CD4-positive, CD25-positive, alpha-beta regulatory T cell (primary cell): ENCODE measurements around the gene MS4A7. TPM values are rescaled to one million over a fixed set of nuclear protein-coding genes. Genes with fewer than 3 reads are reported as not detected.
"Not testable (repeated sequence)": the region's sequence is repeated elsewhere in the genome, so short reads cannot be mapped to it uniquely, and the experiment has no call there.

Source experiments
- ATAC-seq, 2 donors: fragments of 150-1000 bp; cut with Tn5 transposase; one replicate each; pipeline ENCODE4 v1.10.0; 2021; ENCODE audit warnings: low read depth in 2 of 2, moderate number of reproducible peaks in 2 of 2, moderate library complexity in 1 of 2
- DNase-seq, 3 donors: peaks; one replicate each; pipeline versions ENCODE4 v3.0.0 to v3.0.0-alpha.2; 2012 to 2022; ENCODE audit warnings: mixed read lengths in 1 of 3
- H3K27ac ChIP-seq: one replicate; pipeline ENCODE4 v1.7.0; 2013; ENCODE audit warnings: mild to moderate bottlenecking, low read length; ENCODE audit not compliant: insufficient read depth, poor library complexity, severe bottlenecking
- H3K27me3 ChIP-seq: one replicate; pipeline ENCODE4 v1.7.0; 2013; ENCODE audit warnings: low read length; ENCODE audit not compliant: control insufficient read depth, insufficient read depth
- H3K36me3 ChIP-seq: one replicate; pipeline ENCODE4 v1.7.0; 2013; ENCODE audit warnings: mild to moderate bottlenecking, low read length, moderate library complexity; ENCODE audit not compliant: control insufficient read depth, insufficient read depth
- H3K4me1 ChIP-seq: 2 replicates; pipeline ENCODE4 v1.7.0; 2013; ENCODE audit warnings: mild to moderate bottlenecking, low read length; ENCODE audit not compliant: insufficient read depth, control insufficient read depth, poor library complexity, severe bottlenecking
- H3K4me3 ChIP-seq: one replicate; pipeline ENCODE4 v1.7.0; 2013; ENCODE audit warnings: low read depth, mild to moderate bottlenecking, low read length, moderate library complexity
- H3K9me3 ChIP-seq, 2 experiments: 1 replicate in 1 of 2; 2 replicates in 1 of 2; pipeline ENCODE4 v1.7.0; 2013; ENCODE audit warnings: low read length in 2 of 2, mild to moderate bottlenecking in 1 of 2, moderate library complexity in 1 of 2; ENCODE audit not compliant: control insufficient read depth in 2 of 2
- H3K27ac Mint-ChIP-seq, 3 donors: one replicate each; pipeline ENCODE4 v1.8.0; 2020 to 2022; ENCODE audit warnings: mild to moderate bottlenecking in 3 of 3, mixed read lengths in 3 of 3, moderate library complexity in 2 of 3
- H3K27me3 Mint-ChIP-seq: one replicate; pipeline ENCODE4 v1.8.0; 2022; ENCODE audit warnings: mild to moderate bottlenecking, mixed read lengths
- H3K36me3 Mint-ChIP-seq: one replicate; pipeline ENCODE4 v1.8.0; 2020; ENCODE audit warnings: mixed read lengths
- H3K4me1 Mint-ChIP-seq, 4 donors: one replicate each; pipeline ENCODE4 v1.8.0; 2020 to 2022; ENCODE audit warnings: mixed read lengths in 4 of 4, mild to moderate bottlenecking in 1 of 4
- H3K4me3 Mint-ChIP-seq, 4 donors: one replicate each; pipeline ENCODE4 v1.8.0; 2020 to 2022; ENCODE audit warnings: mild to moderate bottlenecking in 4 of 4, mixed read lengths in 4 of 4, moderate library complexity in 3 of 4
- H3K9me3 Mint-ChIP-seq, 7 donors: one replicate each; pipeline ENCODE4 v1.8.0; 2020 to 2022; ENCODE audit warnings: mixed read lengths in 7 of 7, mild to moderate bottlenecking in 3 of 7, moderate library complexity in 2 of 7
- polyA plus RNA-seq, 4 donors: library from polyadenylated mRNA; unstranded; fragments of 300-500 nt; fragmentation: Illumina TruSeq; gene quantifications; one replicate each; pipeline ENCODE4 v1.2.3, GENCODE V29; 2021
- total RNA-seq: library from RNA; stranded (reverse); gene quantifications from one replicate; pipeline ENCODE4 v1.2.3, GENCODE V29; 2022

Gene MS4A7
- total and polyA plus RNA-seq, 5 donors from 2014 or later = 0.40 to 0.86 (median 0.83) TPM; not detected in 2

- Histone ChIP-seq H3K27ac (no peak overlapping the region), H3K27me3 (peaks cover 7% of the 10 kb centered on the region), H3K4me3 (no peak overlapping the region), H3K4me1 (no peaks in the 10 kb centered on the region), H3K9me3 (no peaks in the 10 kb centered on the region), H3K36me3 (no peaks in the 10 kb centered on the region)
- Mint-ChIP-seq H3K9me3 (peaks cover 0 to 3% (median 0%) of the 10 kb centered on the region in 7 donors), H3K4me3 (no peak overlapping the region), H3K36me3 (no peaks in the 10 kb centered on the region), H3K4me1 (no peaks in the 10 kb centered on the region), H3K27ac (no peak overlapping the region), H3K27me3 (peaks cover 15% of the 10 kb centered on the region)
- DNase-seq (peak; percentile 28 to 60 (median 39)), ATAC-seq (peak; percentile 58 to 71)
Measured at GRCh38 chr11:60363542-60364470, 14.5 kb upstream of the MS4A7 start.

- not testable (repeated sequence) for H3K9me3 Mint-ChIP-seq, H3K4me3 Mint-ChIP-seq, DNase-seq, H3K36me3 ChIP-seq, H3K4me1 ChIP-seq, H3K4me3 ChIP-seq, H3K36me3 Mint-ChIP-seq, H3K27ac Mint-ChIP-seq, H3K4me1 Mint-ChIP-seq, ATAC-seq, H3K27ac ChIP-seq, H3K27me3 ChIP-seq, H3K9me3 ChIP-seq
- peaks cover 15% of the 10 kb centered on the region for H3K27me3 Mint-ChIP-seq
Measured at GRCh38 chr11:60366262-60366904, 11.9 kb upstream of the MS4A7 start.

- Mint-ChIP-seq H3K4me1 (no peaks in the 10 kb centered on the region), H3K4me3 (no peak overlapping the region), H3K27me3 (peaks cover 15% of the 10 kb centered on the region), H3K9me3 (peaks cover 0 to 3% (median 0%) of the 10 kb centered on the region in 7 donors), H3K27ac (no peak overlapping the region), H3K36me3 (no peaks in the 10 kb centered on the region)
- DNase-seq = no peak
- no peaks in the 10 kb centered on the region for H3K4me1 ChIP-seq
- H3K9me3 ChIP-seq = no peaks in the 10 kb centered on the region
- H3K27ac ChIP-seq = no peak overlapping the region
- ATAC-seq = peak in 1 of 2 donors; percentile 33
- H3K27me3 ChIP-seq = peaks cover 7% of the 10 kb centered on the region
- no peak overlapping the region for H3K4me3 ChIP-seq
- no peaks in the 10 kb centered on the region for H3K36me3 ChIP-seq
Measured at GRCh38 chr11:60367009-60367408, 11.3 kb upstream of the MS4A7 start.

- Mint-ChIP-seq H3K36me3 (no peaks in the 10 kb centered on the region), H3K9me3 (peaks cover 0 to 3% (median 0%) of the 10 kb centered on the region in 7 donors), H3K4me1 (no peaks in the 10 kb centered on the region), H3K27ac (no peak overlapping the region), H3K4me3 (no peak overlapping the region), H3K27me3 (peaks cover 10% of the 10 kb centered on the region)
- no peaks in the 10 kb centered on the region for H3K36me3 ChIP-seq
- no peaks in the 10 kb centered on the region for H3K9me3 ChIP-seq
- DNase-seq (no peak), ATAC-seq (no peak)
- no peaks in the 10 kb centered on the region for H3K4me1 ChIP-seq
- H3K27me3 ChIP-seq = peaks cover 7% of the 10 kb centered on the region
- H3K4me3 ChIP-seq = no peak overlapping the region
- H3K27ac ChIP-seq = no peak overlapping the region
Measured at GRCh38 chr11:60367896-60368295, 10.4 kb upstream of the MS4A7 start.

GRCh38 chr11:60370252-60370810, 8.0 kb upstream of the MS4A7 start:
- no peak for ATAC-seq
- Histone ChIP-seq H3K27ac (no peak overlapping the region), H3K4me1 (no peaks in the 10 kb centered on the region), H3K4me3 (no peak overlapping the region), H3K36me3 (no peaks in the 10 kb centered on the region), H3K27me3 (peaks cover under 1% of the 10 kb centered on the region), H3K9me3 (no peaks in the 10 kb centered on the region)
- no peak overlapping the region for H3K27ac Mint-ChIP-seq
- H3K4me3 Mint-ChIP-seq = no peak overlapping the region
- no peaks in the 10 kb centered on the region for H3K4me1 Mint-ChIP-seq
- no peak for DNase-seq
- no peaks in the 10 kb centered on the region for H3K27me3 Mint-ChIP-seq
- H3K9me3 Mint-ChIP-seq = peaks cover 0 to 1% (median 0%) of the 10 kb centered on the region in 7 donors
- no peaks in the 10 kb centered on the region for H3K36me3 Mint-ChIP-seq

GRCh38 chr11:60370811-60371298, 7.5 kb upstream of the MS4A7 start:
- H3K36me3 ChIP-seq = no peaks in the 10 kb centered on the region
- no peak overlapping the region for H3K27ac Mint-ChIP-seq
- H3K4me3 Mint-ChIP-seq = no peak overlapping the region
- no peak overlapping the region for H3K4me3 ChIP-seq
- no peaks in the 10 kb centered on the region for H3K4me1 ChIP-seq
- DNase-seq (no peak), ATAC-seq (no peak)
- no peaks in the 10 kb centered on the region for H3K36me3 Mint-ChIP-seq
- H3K27ac ChIP-seq = no peak overlapping the region
- no peaks in the 10 kb centered on the region for H3K9me3 ChIP-seq
- H3K9me3 Mint-ChIP-seq = peaks cover 0 to 1% (median 0%) of the 10 kb centered on the region in 7 donors
- H3K27me3 Mint-ChIP-seq = no peaks in the 10 kb centered on the region
- no peaks in the 10 kb centered on the region for H3K27me3 ChIP-seq
- H3K4me1 Mint-ChIP-seq = no peaks in the 10 kb centered on the region

GRCh38 chr11:60371386-60371785, 6.9 kb upstream of the MS4A7 start:
- Histone ChIP-seq H3K4me1 (no peaks in the 10 kb centered on the region), H3K36me3 (no peaks in the 10 kb centered on the region), H3K27me3 (no peaks in the 10 kb centered on the region), H3K9me3 (no peaks in the 10 kb centered on the region), H3K27ac (no peak overlapping the region), H3K4me3 (no peak overlapping the region)
- Mint-ChIP-seq H3K4me3 (no peak overlapping the region), H3K27ac (no peak overlapping the region), H3K36me3 (no peaks in the 10 kb centered on the region), H3K27me3 (peaks cover 4% of the 10 kb centered on the region), H3K4me1 (no peaks in the 10 kb centered on the region), H3K9me3 (peaks cover 0 to 1% (median 0%) of the 10 kb centered on the region in 7 donors)
- ATAC-seq (no peak), DNase-seq (no peak)
